Right lobe of liver (tissue), 4 donors: ENCODE measurements around the gene IRF2.

Source experiments
- CTCF ChIP-seq, 4 donors: fragments of 200-600 bp in 3 of 4; fragments of 450-650 bp in 1 of 4; IDR thresholded peaks; one replicate each; pipeline versions ENCODE4 v1.5.1 to v1.8.0; 2016 to 2022; ENCODE audit warnings: antibody characterized with exemption in 4 of 4, mild to moderate bottlenecking in 2 of 4
- POLR2A ChIP-seq: fragments of 450-650 bp; IDR thresholded peaks from one replicate; pipeline ENCODE4 v1.6.1; 2017; ENCODE audit warnings: antibody characterized with exemption, mild to moderate bottlenecking
- donor health status: DM: no; HTN: no; CAD: no.
- donor health status: DM: no; HTN: no; CAD: no.
- donor health status: DM: no; HTN: yes; CAD: no.

GRCh38 chr4:184409911-184410692, 64.2 kb downstream of the IRF2 start:
- TF ChIP-seq POLR2A = no peak
- no peak for TF ChIP-seq CTCF (IDR thresholded peaks at IDR 0.05)
